ENCODE measurements around the gene NEK5.

The NEK5 gene

DNA sequence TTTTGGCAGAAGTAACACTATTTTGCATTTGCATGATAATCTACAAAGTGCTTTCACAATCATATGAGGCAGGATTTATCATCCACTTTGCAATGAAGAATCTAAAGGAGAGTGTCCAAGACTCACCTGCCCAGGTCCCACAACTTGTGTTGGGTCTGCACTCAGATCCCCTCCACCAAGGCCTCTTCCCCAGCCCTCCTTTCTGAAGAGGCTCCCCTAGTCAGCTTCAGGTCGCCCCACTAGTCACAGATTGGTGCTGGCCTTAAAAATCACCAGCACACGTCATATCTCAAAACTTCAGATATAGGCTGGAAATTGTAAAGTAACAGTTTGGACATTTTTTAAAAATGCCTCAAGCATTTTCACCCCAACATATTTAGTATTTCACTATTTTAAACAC, 135.2 kb downstream of the NEK5 start:
- TF ChIP-seq, protein P1, sequence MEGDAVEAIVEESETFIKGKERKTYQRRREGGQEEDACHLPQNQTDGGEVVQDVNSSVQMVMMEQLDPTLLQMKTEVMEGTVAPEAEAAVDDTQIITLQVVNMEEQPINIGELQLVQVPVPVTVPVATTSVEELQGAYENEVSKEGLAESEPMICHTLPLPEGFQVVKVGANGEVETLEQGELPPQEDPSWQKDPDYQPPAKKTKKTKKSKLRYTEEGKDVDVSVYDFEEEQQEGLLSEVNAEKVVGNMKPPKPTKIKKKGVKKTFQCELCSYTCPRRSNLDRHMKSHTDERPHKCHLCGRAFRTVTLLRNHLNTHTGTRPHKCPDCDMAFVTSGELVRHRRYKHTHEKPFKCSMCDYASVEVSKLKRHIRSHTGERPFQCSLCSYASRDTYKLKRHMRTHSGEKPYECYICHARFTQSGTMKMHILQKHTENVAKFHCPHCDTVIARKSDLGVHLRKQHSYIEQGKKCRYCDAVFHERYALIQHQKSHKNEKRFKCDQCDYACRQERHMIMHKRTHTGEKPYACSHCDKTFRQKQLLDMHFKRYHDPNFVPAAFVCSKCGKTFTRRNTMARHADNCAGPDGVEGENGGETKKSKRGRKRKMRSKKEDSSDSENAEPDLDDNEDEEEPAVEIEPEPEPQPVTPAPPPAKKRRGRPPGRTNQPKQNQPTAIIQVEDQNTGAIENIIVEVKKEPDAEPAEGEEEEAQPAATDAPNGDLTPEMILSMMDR (conservative IDR thresholded peaks at IDR 0.05; ENCODE audit: control insufficient read depth, insufficient read depth, low read depth, low read length), result no peak
- H3K4me3 ChIP-seq (ENCODE audit: control insufficient read depth, low read depth, low read length), result no peak overlapping the region
- no peak for DNase-seq (ENCODE audit: low read depth)

DNA sequence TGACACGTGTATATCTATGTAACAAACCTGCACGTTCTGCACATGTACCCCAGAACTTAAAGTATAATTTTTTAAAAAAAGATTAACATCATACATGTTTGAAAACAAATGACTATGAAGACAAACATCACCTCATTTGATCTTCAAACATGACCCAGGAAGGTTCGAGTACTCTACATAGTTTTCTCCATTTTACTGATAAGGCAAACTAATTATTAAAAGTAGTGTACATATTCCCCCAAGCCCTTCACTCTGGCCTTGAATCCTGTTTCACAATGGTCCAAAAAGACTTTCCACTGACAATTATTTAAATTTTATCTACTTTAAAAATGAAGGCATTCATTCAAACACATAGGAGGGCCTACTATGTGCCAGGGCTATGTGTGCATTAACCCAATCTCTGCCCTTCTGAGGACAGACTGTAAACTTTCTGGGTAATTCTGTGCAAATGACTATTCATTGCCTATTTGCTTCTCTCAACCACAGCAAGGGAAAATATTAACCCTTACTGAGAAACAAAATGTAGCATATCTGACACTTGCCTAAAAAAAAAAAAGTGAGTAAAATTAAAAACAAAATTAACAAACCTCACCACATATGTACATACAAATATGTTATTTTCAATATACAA, 139.8 kb downstream of the NEK5 start:
- no peak overlapping the region for H3K4me3 ChIP-seq (ENCODE audit: control insufficient read depth, low read depth, low read length)
- TF ChIP-seq, protein P1 (conservative IDR thresholded peaks at IDR 0.05; ENCODE audit: control insufficient read depth, insufficient read depth, low read depth, low read length), result no peak
- no peak for DNase-seq (ENCODE audit: low read depth)
